GM12875 (cell line): Measurements from ENCODE around the gene CNTNAP2.

Experiments used
- H3K4me3 ChIP-seq: one replicate; pipeline ENCODE4 v1.5.1; 2011; ENCODE audit warnings: low read depth, low read length, control low read depth
- TF ChIP-seq, protein P1 (sequence below): IDR thresholded peaks from 2 replicates; pipeline ENCODE4 v1.5.1; 2011; ENCODE audit warnings: low read depth, mild to moderate bottlenecking, control low read depth, inconsistent platforms, low read length, moderate library complexity, borderline replicate concordance; ENCODE audit not compliant: insufficient read depth

The CNTNAP2 gene

DNA sequence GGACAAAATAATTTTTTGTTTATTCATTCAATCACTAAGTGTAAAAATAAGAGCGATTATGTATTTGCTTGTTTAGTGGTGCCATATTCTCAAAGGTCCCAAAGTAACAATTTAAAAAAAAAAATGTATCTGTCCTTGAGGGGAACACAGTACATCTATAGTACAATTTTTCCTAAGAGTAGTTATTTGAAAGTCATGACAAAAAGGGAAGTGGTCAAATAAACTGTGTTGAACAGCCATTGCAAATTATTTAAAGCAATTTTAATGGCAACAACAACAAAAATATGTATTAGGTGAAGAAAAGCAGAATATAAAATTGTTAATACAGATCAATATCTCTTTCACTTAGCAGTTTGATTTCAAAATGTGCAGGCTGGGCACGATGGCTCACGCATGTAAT is 943.5 kb downstream of the CNTNAP2 start:
- no peak overlapping the region for H3K4me3 ChIP-seq

GRCh38 chr7:147062897-147063296 is 946.3 kb downstream of the CNTNAP2 start:
- TF ChIP-seq, protein P1, sequence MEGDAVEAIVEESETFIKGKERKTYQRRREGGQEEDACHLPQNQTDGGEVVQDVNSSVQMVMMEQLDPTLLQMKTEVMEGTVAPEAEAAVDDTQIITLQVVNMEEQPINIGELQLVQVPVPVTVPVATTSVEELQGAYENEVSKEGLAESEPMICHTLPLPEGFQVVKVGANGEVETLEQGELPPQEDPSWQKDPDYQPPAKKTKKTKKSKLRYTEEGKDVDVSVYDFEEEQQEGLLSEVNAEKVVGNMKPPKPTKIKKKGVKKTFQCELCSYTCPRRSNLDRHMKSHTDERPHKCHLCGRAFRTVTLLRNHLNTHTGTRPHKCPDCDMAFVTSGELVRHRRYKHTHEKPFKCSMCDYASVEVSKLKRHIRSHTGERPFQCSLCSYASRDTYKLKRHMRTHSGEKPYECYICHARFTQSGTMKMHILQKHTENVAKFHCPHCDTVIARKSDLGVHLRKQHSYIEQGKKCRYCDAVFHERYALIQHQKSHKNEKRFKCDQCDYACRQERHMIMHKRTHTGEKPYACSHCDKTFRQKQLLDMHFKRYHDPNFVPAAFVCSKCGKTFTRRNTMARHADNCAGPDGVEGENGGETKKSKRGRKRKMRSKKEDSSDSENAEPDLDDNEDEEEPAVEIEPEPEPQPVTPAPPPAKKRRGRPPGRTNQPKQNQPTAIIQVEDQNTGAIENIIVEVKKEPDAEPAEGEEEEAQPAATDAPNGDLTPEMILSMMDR, result no peak
- H3K4me3 ChIP-seq, result no peak overlapping the region

More for the DNA sequence above, 943.5 kb downstream of the CNTNAP2 start:
- TF ChIP-seq, protein P1, result no peak

DNA sequence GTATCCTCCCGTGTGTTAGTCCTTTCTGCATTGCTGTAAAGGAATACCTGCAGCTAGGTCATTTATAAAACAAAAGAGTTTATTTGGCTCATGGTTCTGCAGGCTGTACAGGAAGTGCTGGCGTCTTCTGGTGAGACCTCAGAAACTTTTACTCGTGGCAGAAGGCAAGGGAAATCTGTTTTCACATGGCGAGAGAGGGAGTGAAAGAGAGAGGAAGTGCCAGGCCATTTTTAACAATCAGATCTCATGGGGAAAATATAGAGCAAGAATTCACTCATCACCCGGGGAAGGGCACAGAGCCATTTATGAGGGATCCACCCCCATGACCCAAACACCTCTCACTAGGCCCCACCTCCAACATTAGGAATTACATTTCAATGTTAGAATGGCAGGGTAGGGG is 952.2 kb downstream of the CNTNAP2 start:
- H3K4me3 ChIP-seq, result no peak overlapping the region
- TF ChIP-seq, protein P1, result no peak

- H3K4me3 ChIP-seq, result no peak overlapping the region
- TF ChIP-seq, protein P1, result no peak
Observed at GRCh38 chr7:147069771-147070170, 953.2 kb downstream of the CNTNAP2 start.

DNA sequence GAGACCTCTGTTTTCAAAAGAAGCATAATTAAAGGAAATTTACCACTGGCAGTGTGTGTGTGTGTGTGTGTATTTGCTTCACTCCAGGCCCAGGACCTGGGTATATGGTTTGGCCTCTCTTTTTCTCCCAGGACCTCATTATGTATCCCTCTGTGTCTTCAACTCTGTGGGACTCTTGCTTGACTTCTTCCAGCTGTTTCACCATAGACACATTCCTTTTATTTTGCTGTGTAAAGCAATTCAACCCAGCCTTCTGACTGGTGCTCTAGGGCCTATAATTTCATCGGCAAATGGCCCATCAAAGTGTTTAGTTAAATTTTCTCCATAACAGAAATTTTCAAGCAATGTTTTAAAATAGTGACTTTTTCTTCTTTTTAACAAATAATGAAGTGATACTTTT is 954.3 kb downstream of the CNTNAP2 start:
- TF ChIP-seq, protein P1, result no peak
- H3K4me3 ChIP-seq, result no peak overlapping the region

DNA sequence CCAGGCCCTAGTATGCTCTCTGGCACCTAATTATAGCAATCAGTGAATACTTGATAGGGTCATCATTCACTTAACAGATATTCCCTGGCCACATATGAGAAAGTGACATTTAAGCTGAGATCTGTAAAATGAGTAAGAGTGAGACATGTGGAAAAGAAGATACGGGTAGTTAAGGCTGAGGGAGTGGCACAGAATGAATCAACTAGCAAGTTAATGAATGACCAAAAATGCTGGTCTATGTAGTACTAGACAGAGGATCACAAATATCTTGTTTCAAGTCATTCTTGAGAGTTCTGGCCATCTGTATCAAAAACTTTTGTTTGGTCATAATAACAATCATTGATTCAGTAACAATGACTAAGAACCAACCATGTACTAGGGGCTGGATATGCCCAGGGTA is 954.9 kb downstream of the CNTNAP2 start:
- H3K4me3 ChIP-seq, result no peak overlapping the region
- TF ChIP-seq, protein P1, result no peak

DNA sequence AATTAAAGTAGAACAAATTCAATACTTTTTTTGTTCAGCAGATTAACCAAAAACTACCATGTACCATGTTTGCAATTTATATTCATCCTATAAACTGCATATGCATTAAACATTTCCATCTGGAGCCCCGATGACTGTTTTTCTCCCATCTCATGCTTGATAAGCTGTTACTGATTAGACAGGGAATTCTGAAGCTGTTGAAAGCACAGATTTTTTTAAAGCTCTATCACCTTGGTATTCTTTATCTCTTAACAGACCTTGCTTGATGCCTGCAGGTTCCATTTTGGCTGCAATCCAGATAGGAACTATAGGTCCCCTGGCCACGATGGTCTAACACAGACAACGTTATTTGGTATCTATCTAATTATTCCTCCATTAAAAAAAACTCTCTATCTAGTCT is 961.7 kb downstream of the CNTNAP2 start:
- no peak overlapping the region for H3K4me3 ChIP-seq
- TF ChIP-seq, protein P1, result no peak
